Epithelial cell of prostate (primary cell): ENCODE measurements around the gene GPC4.

ENCODE experiments used
- DNase-seq: peaks from one replicate; pipeline ENCODE4 v3.0.0-alpha.2; 2011; ENCODE audit warnings: low read depth, low spot score
- H3K27ac ChIP-seq: fragments of 450-650 bp; 2 replicates; pipeline ENCODE4 v1.5.1; 2017; ENCODE audit warnings: mild to moderate bottlenecking

GPC4 gene

GRCh38 chrX:133415276-133416105 lies at the start of gene GPC4:
GPC4 (minus strand) TSS chrX:133415489; CDS start chrX:133414965, 524 bp downstream.
- no peak for DNase-seq
- no peak within 1 kb of the TSS for H3K27ac ChIP-seq

DNA sequence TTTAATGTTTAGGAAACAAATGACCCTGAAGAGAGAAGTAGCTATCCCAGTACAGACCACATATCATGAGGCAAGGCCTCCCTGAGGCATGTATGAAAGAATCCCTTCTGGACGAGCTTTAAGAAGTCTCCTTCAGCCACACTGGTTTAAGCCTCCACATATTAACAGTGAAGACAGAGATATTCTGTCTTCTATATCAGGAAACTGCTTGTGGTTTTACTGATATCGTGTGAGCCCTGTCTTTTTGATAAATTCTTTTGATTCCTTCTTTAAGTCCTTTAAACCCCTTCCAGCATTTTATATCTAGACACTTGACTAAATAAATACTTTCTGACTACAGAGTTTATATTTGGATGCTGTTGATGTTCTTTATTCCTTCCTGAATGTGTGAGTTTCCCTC lies 45.9 kb upstream of the GPC4 start:
- no peak overlapping the region for H3K27ac ChIP-seq
- DNase-seq, result no peak

DNA sequence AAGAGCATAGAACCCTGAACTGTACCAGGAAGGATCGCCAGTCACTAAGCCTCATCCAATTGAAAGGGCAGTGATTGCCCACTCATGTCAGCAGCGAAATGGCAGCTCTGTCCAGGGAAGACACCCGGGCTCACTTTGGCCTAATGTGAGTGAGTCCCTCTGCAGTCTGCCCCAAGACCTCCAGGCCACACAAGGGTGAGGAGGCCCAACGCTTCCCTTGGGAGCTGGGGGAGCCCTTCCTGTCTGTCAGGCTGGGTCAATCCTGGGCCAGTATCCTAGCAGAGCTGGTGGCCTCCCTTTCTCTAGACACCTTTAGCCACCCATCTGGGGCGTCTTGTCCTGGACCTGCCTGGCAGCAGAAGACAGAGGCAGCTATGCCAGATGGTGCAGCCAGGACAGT lies 39.6 kb upstream of the GPC4 start:
- no peak for DNase-seq
- no peak overlapping the region for H3K27ac ChIP-seq

GRCh38 chrX:133454491-133454914 lies 39.2 kb upstream of the GPC4 start:
- DNase-seq, result no peak
- no peak overlapping the region for H3K27ac ChIP-seq

- no peak for DNase-seq
- no peak overlapping the region for H3K27ac ChIP-seq
Observed at GRCh38 chrX:133448512-133449076, 33.3 kb upstream of the GPC4 start.

- H3K27ac ChIP-seq, result peak overlapping the region; percentile 22
- no peak for DNase-seq
Observed at GRCh38 chrX:133444952-133445831, 29.9 kb upstream of the GPC4 start.

GRCh38 chrX:133444196-133444595 lies 28.9 kb upstream of the GPC4 start:
- H3K27ac ChIP-seq, result no peak overlapping the region
- DNase-seq, result no peak

- no peak for DNase-seq
- H3K27ac ChIP-seq, result no peak overlapping the region
Observed at GRCh38 chrX:133440797-133441163, 25.5 kb upstream of the GPC4 start.

GRCh38 chrX:133440081-133440796 lies 24.9 kb upstream of the GPC4 start:
- no peak overlapping the region for H3K27ac ChIP-seq
- DNase-seq, result no peak

DNA sequence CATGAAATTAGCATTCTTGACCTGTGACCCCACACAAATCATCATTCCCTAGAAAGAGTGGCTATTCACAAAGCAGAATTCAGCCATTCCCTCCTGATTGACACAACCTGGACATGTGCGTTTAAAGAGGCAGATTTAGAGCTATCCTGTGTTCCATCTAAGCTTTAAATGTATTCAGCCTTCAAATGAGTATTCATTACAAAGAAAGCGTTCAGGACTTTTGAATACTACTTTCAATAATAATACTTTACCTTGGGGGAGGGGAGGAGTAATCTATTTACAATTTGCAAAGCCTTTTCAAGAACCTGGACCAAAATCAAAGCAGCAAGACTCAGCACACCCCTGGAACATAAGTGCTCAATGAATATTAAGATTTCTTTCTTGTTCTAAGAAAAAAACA lies 22.5 kb upstream of the GPC4 start:
- no peak for DNase-seq
- no peak overlapping the region for H3K27ac ChIP-seq

DNA sequence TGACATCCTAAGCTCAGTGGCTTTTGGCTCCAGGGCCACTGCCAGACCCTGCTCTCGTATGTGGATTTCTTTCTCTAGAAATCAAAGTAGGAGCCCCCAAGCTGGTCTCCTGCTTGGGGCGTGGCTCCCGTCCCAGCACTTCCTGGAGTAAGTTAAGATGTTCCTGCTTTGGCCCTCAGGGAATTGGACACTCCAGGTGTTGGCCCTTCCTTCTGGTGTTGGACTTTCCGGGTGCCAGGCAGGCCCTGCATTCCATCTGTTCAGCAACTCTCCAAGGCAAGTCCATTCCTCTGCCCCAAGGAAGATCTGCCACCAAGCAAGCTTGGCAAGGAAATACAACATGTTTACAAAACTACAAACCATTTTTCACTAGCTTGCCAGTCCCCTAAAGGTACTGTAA lies 22.1 kb upstream of the GPC4 start:
- H3K27ac ChIP-seq, result no peak overlapping the region
- no peak for DNase-seq

DNA sequence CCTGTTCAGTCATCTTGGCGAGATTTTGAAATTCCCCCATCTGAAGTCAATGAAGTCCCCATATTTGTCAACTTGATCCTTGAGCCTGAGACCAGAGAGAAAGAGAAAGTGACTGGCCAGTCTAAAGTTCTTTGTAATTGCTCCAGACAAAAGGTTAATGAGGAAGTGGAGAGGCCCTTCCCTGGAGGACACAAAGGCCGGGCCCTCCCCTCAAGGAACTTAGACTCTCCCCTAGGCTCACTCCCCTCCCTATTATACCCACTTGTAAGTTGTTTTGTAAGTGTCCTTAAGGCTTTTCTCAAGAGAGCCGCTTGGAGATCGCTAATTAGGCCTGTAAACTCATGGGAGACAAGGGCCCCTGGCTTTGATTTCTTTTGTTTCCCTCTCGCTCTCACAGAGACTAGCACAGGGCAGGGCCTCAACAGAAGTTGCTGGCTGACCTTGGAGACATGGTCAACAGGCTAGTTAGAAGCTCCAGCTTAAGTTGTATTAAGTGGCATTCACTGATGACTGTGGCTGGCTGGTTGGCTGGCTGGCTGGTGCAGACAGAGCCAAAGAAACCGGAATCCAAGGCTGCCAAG lies 20.3 kb upstream of the GPC4 start:
- DNase-seq, result no peak
- H3K27ac ChIP-seq, result no peak overlapping the region

- no peak overlapping the region for H3K27ac ChIP-seq
- no peak for DNase-seq
Observed at GRCh38 chrX:133434197-133434820, 19.0 kb upstream of the GPC4 start.

GRCh38 chrX:133419911-133420310 lies 4.6 kb upstream of the GPC4 start:
- H3K27ac ChIP-seq, result no peak overlapping the region

GRCh38 chrX:133418588-133418987 lies 3.3 kb upstream of the GPC4 start:
- DNase-seq, result no peak
- H3K27ac ChIP-seq, result no peak overlapping the region

More at GRCh38 chrX:133419911-133420310, 4.6 kb upstream of the GPC4 start:
- no peak for DNase-seq

- no peak overlapping the region for H3K27ac ChIP-seq
- DNase-seq, result no peak
Observed at GRCh38 chrX:133417364-133417763, 2.1 kb upstream of the GPC4 start.

DNA sequence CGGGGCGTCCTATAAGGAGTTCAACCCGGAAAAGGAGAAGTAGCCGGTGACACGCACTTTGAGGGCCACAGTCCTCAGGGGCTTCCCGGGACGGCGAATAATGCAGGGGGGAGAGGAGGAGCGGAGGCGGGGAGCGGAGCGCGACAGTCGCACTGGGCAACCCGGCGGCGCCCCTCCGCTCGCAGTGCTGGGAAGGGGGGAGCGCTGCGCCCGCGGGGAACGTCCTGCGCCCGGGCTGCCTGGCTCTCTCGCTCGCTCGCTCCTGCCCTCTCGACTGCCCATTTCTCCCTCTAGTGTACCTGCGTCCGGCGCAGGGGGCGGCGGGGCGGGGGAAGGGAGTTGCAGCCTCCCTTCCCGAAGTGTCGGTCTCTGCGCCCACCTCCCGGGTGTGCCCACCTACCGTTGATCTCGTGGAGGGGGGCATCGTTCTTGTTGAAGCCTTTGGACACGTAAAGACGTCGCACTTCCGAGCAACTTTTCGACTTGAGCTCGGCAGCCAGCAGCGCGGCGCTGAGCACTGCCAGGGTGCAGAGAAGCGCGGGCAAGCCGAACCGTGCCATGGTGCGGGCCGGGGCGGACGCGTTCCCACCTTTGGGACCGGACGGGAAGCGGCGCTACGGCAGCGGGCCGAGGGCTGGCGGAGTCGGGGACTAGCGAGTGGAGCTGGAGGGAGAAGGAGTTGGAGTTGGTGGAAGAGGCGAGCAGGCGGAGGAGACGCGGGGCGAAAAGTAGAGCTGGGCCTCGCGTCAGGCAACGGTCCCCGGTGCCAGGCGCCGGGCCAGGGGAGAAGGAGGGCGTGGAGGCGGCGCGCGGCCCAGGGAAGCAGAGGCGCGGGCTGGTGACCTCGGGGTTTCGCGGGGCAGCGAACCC lies 648 bp downstream of the GPC4 start:
- H3K27ac ChIP-seq, result no peak overlapping the region
- DNase-seq, result no peak

DNA sequence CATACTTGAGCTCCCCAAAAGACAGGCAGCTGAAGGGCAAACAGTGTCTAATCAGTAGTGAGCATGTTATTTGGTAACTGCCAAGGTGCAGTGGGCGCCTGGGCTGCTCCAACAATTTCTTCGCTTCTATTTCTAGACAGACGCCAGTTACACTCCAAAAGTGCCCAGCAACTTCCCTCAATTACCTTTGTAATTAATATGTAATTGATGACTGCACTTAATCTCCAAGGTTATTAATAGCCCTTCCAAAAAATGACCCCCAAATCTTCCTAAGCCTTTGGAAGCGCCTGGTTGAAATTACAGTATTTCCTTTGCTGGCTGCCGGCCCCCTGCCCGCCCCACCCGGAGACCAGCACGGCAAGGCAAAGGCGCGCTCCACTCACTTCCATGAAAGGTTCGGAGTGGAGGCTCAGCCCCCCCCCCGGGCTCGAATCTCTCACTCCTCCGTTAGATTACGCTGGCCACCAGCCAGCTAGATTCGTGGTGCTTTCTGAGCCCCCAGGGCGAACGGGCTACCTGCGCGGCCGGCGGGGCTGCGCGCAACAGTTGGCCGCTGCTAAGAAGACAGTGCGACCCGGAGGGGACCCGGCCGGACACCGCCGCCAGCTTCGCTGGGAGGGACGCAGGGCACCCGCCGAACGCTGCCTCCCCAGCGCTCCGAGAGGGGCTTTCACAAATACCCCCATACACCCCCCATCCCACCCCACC lies 1.9 kb downstream of the GPC4 start:
- no peak overlapping the region for H3K27ac ChIP-seq
- no peak for DNase-seq
